Cerebellar nuclear complex (tissue), 1 donor: Measurements from ENCODE around the gene PFN1.
"Not testable (repeated sequence)": the region's sequence is repeated elsewhere in the genome, so short reads cannot be mapped to it uniquely, and the experiment has no call there.

Experiments used
- DNase-seq, 2 experiments: peaks; one replicate each; lab custom pipeline; 2025; lab: John Stamatoyannopoulos, UW

Gene PFN1

GRCh38 chr17:4945176-4945943, 3.0 kb downstream of the PFN1 start:
- DNase-seq = no peak

DNA sequence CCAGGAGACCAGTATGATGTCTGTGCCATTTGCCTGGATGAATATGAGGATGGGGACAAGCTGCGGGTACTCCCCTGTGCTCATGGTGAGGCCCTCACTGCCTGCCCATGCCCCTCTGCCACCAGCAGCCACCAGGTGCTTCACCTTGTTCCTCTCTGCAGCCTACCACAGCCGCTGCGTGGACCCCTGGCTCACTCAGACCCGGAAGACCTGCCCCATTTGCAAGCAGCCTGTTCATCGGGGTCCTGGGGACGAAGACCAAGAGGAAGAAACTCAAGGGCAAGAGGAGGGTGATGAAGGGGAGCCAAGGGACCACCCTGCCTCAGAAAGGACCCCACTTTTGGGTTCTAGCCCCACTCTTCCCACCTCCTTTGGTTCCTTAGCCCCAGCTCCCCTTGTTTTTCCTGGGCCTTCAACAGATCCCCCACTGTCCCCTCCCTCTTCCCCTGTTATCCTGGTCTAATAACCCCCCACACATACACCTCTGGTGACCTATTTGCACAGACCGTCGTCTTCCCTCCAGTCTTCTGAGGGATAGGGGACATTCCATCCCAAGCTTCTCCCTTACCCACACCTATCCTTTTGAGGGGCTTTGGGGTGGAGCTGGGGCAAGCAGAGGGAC, 3.7 kb downstream of the PFN1 start:
- DNase-seq = no peak

DNA sequence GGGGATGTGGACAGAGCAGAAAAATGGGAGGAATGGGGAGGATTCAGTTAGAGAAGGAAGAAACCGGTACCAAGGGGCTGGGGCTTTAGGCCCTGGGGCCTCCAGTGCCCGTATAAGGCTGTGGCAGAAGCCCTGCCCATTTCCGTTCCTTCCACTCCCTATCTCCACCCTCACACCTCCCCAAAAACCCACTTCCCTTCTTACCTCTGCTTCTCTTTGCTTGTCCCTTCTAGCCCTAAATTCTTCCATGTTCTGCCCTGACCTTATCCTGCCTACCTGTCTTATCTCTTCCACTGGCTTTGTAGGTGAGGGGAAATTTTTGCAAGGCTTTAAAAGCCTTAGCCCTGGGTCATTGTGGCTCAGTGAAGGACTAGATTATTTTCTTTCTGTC, 4.2 kb downstream of the PFN1 start:
- DNase-seq = no peak

DNA sequence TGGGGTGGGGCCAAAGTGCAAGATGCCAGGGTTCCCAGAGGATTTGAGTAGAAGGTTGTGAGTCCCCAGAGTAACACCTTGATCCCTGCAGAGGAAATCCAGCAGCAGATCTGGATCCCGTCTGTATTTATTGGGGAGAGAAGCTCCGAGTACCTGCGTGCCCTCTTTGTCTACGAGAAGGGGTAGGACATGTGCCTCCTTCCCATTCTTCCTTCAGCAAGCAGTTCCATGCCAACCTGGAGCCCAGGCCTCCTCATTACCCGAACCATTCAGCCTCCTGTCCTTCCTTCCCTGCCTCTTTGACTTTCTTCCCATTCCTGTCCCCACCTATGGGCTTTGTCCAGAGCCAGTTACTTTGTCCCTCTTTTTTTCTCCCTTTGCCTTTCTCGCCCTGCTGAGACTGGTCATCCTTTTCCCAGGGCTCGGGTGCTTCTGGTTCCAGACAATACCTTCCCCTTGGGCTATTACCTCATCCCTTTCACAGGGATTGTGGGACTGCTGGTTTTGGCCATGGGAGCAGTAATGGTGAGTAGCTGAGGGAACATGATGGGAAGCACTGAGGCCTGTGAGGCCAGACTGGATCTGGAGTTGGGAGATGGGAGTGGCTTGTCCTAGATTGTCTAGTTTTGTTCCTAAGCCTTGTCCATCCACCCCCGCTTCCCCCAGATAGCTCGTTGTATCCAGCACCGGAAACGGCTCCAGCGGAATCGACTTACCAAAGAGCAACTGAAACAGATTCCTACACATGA, 5.4 kb downstream of the PFN1 start:
- no peak for DNase-seq

- DNase-seq = no peak
Measured at GRCh38 chr17:4941319-4941610, 7.1 kb downstream of the PFN1 start.

GRCh38 chr17:4940555-4941318, 7.6 kb downstream of the PFN1 start:
- DNase-seq = no peak

GRCh38 chr17:4939796-4940554, 8.4 kb downstream of the PFN1 start, which contains the start of the genes RNF167 and SLC25A11:
Gene RNF167, plus strand, starts transcription at chr17:4940268. Its CDS starts 642 bp downstream, at chr17:4940910.
Gene SLC25A11, minus strand, starts transcription at chr17:4940046. Its CDS starts 136 bp downstream, at chr17:4939910.
- DNase-seq = peak; percentile 90

- DNase-seq = no peak
Measured at GRCh38 chr17:4939546-4939795, 8.9 kb downstream of the PFN1 start.

DNA sequence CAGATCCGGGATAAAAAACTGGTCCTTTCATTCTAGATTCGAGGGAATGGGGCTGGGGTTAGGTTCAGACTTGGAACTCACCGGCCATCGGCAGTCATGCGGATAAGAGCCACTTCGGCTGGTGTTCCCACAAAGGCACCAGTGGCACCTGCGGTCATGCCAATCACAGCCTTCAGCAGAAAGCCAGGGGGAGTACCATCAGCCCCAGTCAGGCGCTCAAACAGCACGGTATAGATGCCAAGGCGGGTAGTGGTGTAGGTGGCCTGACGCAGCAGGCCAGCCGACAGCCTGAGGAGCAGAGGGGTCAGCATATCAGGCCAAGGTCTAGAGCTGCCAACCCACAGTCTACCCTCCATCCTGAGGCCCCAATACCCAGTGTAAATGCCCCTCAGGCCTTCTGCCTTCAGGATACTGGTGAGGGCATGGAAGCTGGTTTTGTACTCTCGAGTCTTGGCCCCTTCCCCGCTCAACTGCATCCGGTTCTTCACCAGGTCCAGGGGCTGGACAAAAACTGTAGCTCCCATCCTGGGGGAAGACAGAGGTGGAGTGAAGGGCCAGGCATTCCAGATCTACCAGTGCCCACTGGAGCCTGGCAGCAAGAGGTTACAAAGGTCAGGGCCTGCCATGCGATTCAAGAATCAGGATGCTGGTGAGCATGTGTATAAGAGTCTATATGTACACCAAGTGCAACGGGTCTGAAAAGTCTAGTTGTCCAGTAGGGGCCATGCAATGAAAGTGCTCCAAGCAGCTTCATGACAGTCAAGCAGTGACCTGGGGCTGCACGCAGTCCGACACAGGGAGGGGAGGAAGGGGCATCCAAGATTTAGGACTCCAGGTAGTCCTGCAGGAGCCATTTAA, 9.4 kb downstream of the PFN1 start:
- no peak for DNase-seq

- DNase-seq = no peak
Measured at GRCh38 chr17:4938069-4938491, 10.2 kb downstream of the PFN1 start.

GRCh38 chr17:4937553-4937952, 10.8 kb downstream of the PFN1 start:
- no peak for DNase-seq

DNA sequence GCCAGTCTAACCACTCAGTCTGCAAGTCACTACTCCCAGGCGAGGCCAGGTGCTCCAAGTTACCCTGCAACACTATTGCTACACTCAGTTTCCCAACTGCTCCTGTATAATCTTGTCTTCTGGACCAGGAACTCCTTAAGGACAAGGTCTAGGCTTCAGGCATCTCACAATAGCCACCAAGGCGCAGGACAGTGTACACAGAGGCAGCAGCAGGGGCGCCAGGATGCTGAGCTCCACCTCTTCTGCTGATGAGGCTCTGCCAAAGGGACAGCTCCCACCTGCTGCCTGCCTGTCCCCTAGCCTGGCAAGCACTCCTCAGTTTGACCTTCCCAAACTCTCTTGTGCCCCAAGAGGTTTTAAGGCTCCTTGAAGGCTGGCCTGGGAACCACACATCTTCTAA, 11.9 kb downstream of the PFN1 start:
- DNase-seq = no peak

DNA sequence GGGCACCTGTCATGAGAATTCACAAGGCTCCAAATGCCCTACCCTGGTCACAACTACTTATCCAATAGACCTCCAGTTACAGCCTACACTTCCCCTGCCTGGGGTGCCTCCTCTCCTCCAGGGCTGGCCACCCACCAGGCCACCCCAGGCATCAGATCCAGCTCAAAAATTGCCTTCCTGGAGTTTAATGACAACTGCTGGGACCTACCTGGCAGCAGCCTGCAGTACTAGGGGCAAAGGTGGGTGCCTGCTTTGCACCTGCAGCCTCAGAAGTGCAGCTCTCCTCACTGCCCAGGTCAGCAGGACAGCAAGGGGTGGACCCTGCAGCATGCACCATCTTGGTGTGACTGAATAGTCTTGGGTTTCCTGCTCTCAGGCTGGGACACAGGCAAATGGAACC, 12.7 kb downstream of the PFN1 start:
- DNase-seq = no peak

- no peak for DNase-seq
Measured at GRCh38 chr17:4934173-4934979, 14.0 kb downstream of the PFN1 start.

GRCh38 chr17:4933646-4934045, 14.7 kb downstream of the PFN1 start:
- no peak for DNase-seq

GRCh38 chr17:4932756-4933155, 15.6 kb downstream of the PFN1 start:
- no peak for DNase-seq

- DNase-seq = no peak
Measured at GRCh38 chr17:4931963-4932362, 16.4 kb downstream of the PFN1 start, which contains the start of gene GP1BA. Gene GP1BA, plus strand, starts transcription at chr17:4932277. Its CDS starts 328 bp downstream, at chr17:4932605.

- DNase-seq = no peak
Measured at GRCh38 chr17:4928881-4929280, 19.4 kb downstream of the PFN1 start.

DNA sequence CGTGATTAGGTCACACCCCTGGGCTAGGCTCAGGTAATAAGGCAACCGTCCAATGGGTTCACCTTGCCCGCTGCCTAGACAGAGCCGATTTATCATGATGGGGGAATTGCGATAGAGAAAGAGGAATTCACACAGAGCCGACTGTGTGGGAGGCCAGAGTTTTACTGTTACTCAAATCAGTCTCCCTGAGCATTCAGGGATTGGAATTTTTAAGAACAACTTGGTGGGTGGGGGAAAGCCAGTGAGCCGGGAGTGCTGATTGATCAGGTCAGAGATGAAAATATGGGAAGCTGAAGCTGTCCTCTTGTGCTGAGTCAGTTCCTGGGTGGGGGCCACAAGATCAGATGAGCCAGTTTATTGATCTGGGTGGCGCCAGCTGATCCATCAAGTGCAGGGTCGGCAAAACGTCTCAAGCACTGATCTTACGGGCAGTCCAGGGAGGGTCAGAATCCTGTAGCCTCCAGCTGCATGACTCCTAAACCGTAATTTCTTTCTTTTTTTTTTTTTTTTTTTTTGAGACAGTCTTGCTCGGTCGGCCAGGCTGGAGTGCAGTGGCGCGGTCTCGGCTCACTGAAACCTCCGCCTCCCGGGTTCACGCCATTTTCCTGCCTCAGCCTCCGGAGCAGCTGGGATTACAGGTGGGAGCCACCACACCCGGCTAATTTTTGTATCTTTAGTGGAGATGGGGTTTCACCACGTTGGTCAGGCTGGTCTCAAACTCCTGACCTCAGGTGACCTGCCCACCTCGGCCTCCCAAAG, 21.6 kb downstream of the PFN1 start:
- DNase-seq = not testable (repeated sequence)
